H1 (cell line): ENCODE results near the gene CCDC30. TPM values are rescaled to one million over a fixed set of nuclear protein-coding genes. Genes with fewer than 3 reads are reported as not detected.

Experiments
- CTCF ChIA-PET: fragments of 300-600 bp; sonication (Branson Sonifier 250); formaldehyde crosslinking; loops from one replicate; lab custom pipeline; 2021; ENCODE audit not compliant: partially characterized antibody; lab: Charles Lee
- POLR2A ChIA-PET: fragments of 300-600 bp; sonication (Branson Sonifier 250); formaldehyde crosslinking; loops from one replicate; lab custom pipeline; 2021; ENCODE audit warnings: inconsistent platforms; ENCODE audit not compliant: partially characterized antibody; lab: Charles Lee
- DNase-seq, 2 experiments: peaks; one replicate each; pipeline versions ENCODE4 v3.0.0 to v3.0.0-alpha.2; 2010 to 2022; ENCODE audit warnings: low spot score in 2 of 2, low read depth in 1 of 2, mixed read lengths in 1 of 2
- FAIRE-seq: peaks from 2 replicates; lab custom pipeline; 2011; peaks lifted over from hg19 to GRCh38; lab: Jason Lieb, UNC
- H2AFZ ChIP-seq: 2 replicates; pipeline ENCODE4 v1.8.1; 2012; ENCODE audit warnings: low read length, inconsistent platforms
- H2AK5ac ChIP-seq: 2 replicates; pipeline ENCODE4 v1.6.1; 2013; ENCODE audit warnings: low read depth, low read length
- H2BK120ac ChIP-seq: replicated peaks from 2 replicates; pipeline ENCODE3; 2013; ENCODE audit warnings: low read depth, low read length, inconsistent platforms
- H2BK12ac ChIP-seq: 2 replicates; pipeline ENCODE4 v1.6.1; 2013; ENCODE audit warnings: low read depth, low read length
- H2BK15ac ChIP-seq: 2 replicates; pipeline ENCODE4 v1.6.1; 2013; ENCODE audit warnings: low read length
- H2BK20ac ChIP-seq: 2 replicates; pipeline ENCODE4 v1.6.1; 2013; ENCODE audit warnings: low read length
- H2BK5ac ChIP-seq: 2 replicates; pipeline ENCODE4 v1.6.1; 2013; ENCODE audit warnings: low read depth, low read length
- H3K14ac ChIP-seq: 2 replicates; pipeline ENCODE4 v1.6.1; 2013; ENCODE audit warnings: inconsistent platforms; ENCODE audit not compliant: insufficient read length
- H3K18ac ChIP-seq: 2 replicates; pipeline ENCODE4 v1.6.1; 2013; ENCODE audit warnings: low read length; ENCODE audit errors: extremely low read depth
- H3K23ac ChIP-seq: 2 replicates; pipeline ENCODE4 v1.6.1; 2013; ENCODE audit warnings: inconsistent platforms; ENCODE audit not compliant: insufficient read length
- H3K23me2 ChIP-seq: 2 replicates; pipeline ENCODE4 v1.6.1; 2013; ENCODE audit warnings: low read depth, low read length
- H3K27ac ChIP-seq: 2 replicates; pipeline ENCODE4 v1.6.1; 2011; ENCODE audit warnings: low read depth, low read length, inconsistent platforms
- H3K27me3 ChIP-seq, 4 experiments: replicated peaks in 1 of 4; 1 replicate in 1 of 4; 2 replicates in 3 of 4; pipeline versions ENCODE4 v1.6.1 to v1.8.1; 2011 to 2013; ENCODE audit warnings: low read length in 3 of 4, mild to moderate bottlenecking in 3 of 4, inconsistent platforms in 2 of 4, mixed read lengths in 2 of 4, moderate library complexity in 1 of 4; ENCODE audit not compliant: control insufficient read depth in 3 of 4, insufficient read depth in 3 of 4; ENCODE audit errors: extremely low read depth in 1 of 4
- H3K36me3 ChIP-seq, 4 experiments: 2 replicates each; pipeline versions ENCODE4 v1.6.1 to v1.8.1; 2011 to 2013; ENCODE audit warnings: mild to moderate bottlenecking in 4 of 4, low read length in 3 of 4, moderate library complexity in 2 of 4, control low read depth in 1 of 4, inconsistent platforms in 1 of 4; ENCODE audit not compliant: insufficient read depth in 4 of 4, control insufficient read depth in 2 of 4
- H3K4ac ChIP-seq: replicated peaks from 2 replicates; pipeline ENCODE3; 2013; ENCODE audit warnings: low read length, low read depth, mixed read lengths, inconsistent platforms; ENCODE audit not compliant: insufficient read length
- H3K4me1 ChIP-seq, 4 experiments: replicated peaks in 1 of 4; 1 replicate in 1 of 4; 2 replicates in 3 of 4; pipeline versions ENCODE4 v1.6.1 to v1.8.1; 2011 to 2013; ENCODE audit warnings: low read length in 3 of 4, inconsistent platforms in 2 of 4, mixed read lengths in 1 of 4; ENCODE audit not compliant: insufficient read depth in 4 of 4, control insufficient read depth in 3 of 4
- H3K4me2 ChIP-seq, 2 experiments: 2 replicates each; pipeline versions ENCODE4 v1.6.1 to v1.8.1; 2011 to 2013; ENCODE audit warnings: low read depth in 2 of 2, low read length in 2 of 2, control low read depth in 1 of 2, inconsistent platforms in 1 of 2, mild to moderate bottlenecking in 1 of 2; ENCODE audit not compliant: insufficient read depth in 1 of 2
- H3K4me3 ChIP-seq, 4 experiments: fragments of 200-600, 300-600 bp in 1 of 4; sonication (generic), shearing (Covaris generic), sonication (Bioruptor Twin) in 1 of 4; 2 replicates each; pipeline versions ENCODE4 v1.5.1 to v1.8.1; 2011 to 2016; ENCODE audit warnings: low read length in 4 of 4, low read depth in 3 of 4, control low read depth in 2 of 4, inconsistent platforms in 2 of 4, mild to moderate bottlenecking in 2 of 4, mixed read lengths in 1 of 4, moderate library complexity in 1 of 4; ENCODE audit not compliant: insufficient read depth in 2 of 4; ENCODE audit errors: extremely low read depth in 1 of 4
- H3K56ac ChIP-seq: replicated peaks from 2 replicates; pipeline ENCODE3; 2013; ENCODE audit warnings: low read depth, mild to moderate bottlenecking, mixed read lengths, low read length, inconsistent platforms; ENCODE audit not compliant: insufficient read length
- H3K79me1 ChIP-seq: 2 replicates; pipeline ENCODE4 v1.6.1; 2013; ENCODE audit warnings: low read depth, low read length, control low read depth
- H3K79me2 ChIP-seq, 2 experiments: 2 replicates each; pipeline versions ENCODE4 v1.6.1 to v1.8.1; 2012 to 2013; ENCODE audit warnings: low read length in 2 of 2, mild to moderate bottlenecking in 2 of 2, inconsistent platforms in 1 of 2; ENCODE audit not compliant: insufficient read depth in 2 of 2, control insufficient read depth in 1 of 2
- H3K9ac ChIP-seq, 4 experiments: replicated peaks in 1 of 4; 1 replicate in 1 of 4; 2 replicates in 3 of 4; pipeline versions ENCODE4 v1.6.1 to v1.8.1; 2011 to 2013; ENCODE audit warnings: low read depth in 3 of 4, low read length in 3 of 4, control low read depth in 2 of 4, mild to moderate bottlenecking in 2 of 4, moderate library complexity in 2 of 4, inconsistent platforms in 1 of 4; ENCODE audit errors: extremely low read depth in 1 of 4
- H3K9me3 ChIP-seq, 2 experiments: 2 replicates each; pipeline versions ENCODE4 v1.6.1 to v1.8.1; 2012 to 2013; ENCODE audit warnings: mild to moderate bottlenecking in 2 of 2, moderate library complexity in 2 of 2, control low read depth in 1 of 2, inconsistent platforms in 1 of 2, low read depth in 1 of 2, low read length in 1 of 2, mixed read lengths in 1 of 2; ENCODE audit not compliant: insufficient read depth in 2 of 2
- H4K20me1 ChIP-seq, 2 experiments: replicated peaks in 1 of 2; 2 replicates each; pipeline versions ENCODE3 to v1.8.1; 2011 to 2013; ENCODE audit warnings: inconsistent platforms in 2 of 2, low read length in 2 of 2, mild to moderate bottlenecking in 1 of 2; ENCODE audit not compliant: insufficient read depth in 2 of 2, control insufficient read depth in 1 of 2
- H4K5ac ChIP-seq: 2 replicates; pipeline ENCODE4 v1.6.1; 2013; ENCODE audit warnings: low read length, low read depth, mixed read lengths, inconsistent platforms; ENCODE audit not compliant: insufficient read length
- H4K8ac ChIP-seq: 2 replicates; pipeline ENCODE4 v1.8.0; 2013; ENCODE audit warnings: mild to moderate bottlenecking, moderate library complexity, low read length, inconsistent platforms; ENCODE audit not compliant: insufficient read depth; ENCODE audit errors: extremely low read depth
- H4K91ac ChIP-seq: replicated peaks from 2 replicates; pipeline ENCODE3; 2013; ENCODE audit warnings: low read length, mixed read lengths, inconsistent platforms; ENCODE audit not compliant: insufficient read length
- BCL11A ChIP-seq, 2 experiments: IDR thresholded peaks; one replicate each; pipeline ENCODE4 v1.6.1; 2011; ENCODE audit warnings: low read depth in 2 of 2, low read length in 2 of 2, mild to moderate bottlenecking in 2 of 2
- CTCF ChIP-seq, 3 experiments: IDR thresholded peaks; 1 replicate in 2 of 3; 2 replicates in 1 of 3; pipeline versions ENCODE4 v1.5.1 to v1.6.1; 2011; ENCODE audit warnings: low read length in 3 of 3, mild to moderate bottlenecking in 3 of 3, inconsistent platforms in 2 of 3, low read depth in 1 of 3, moderate library complexity in 1 of 3; ENCODE audit not compliant: insufficient read depth in 1 of 3; ENCODE audit errors: control extremely low read depth in 1 of 3
- GABPA ChIP-seq: IDR thresholded peaks from 2 replicates; pipeline ENCODE4 v1.6.1; 2011; ENCODE audit warnings: mild to moderate bottlenecking, low read length, moderate library complexity, borderline replicate concordance; ENCODE audit not compliant: insufficient read depth
- POU5F1 ChIP-seq: IDR thresholded peaks from 2 replicates; pipeline ENCODE4 v1.6.1; 2011; ENCODE audit warnings: low read depth, mild to moderate bottlenecking, low read length, moderate library complexity
- RXRA ChIP-seq: IDR thresholded peaks from 2 replicates; pipeline ENCODE4 v1.6.1; 2011; ENCODE audit warnings: low read depth, mild to moderate bottlenecking, low read length, moderate library complexity; ENCODE audit not compliant: insufficient read depth
- SAP30 ChIP-seq: fragments of 300-600 bp; sonication (generic); IDR thresholded peaks from 2 replicates; pipeline ENCODE4 v1.7.1; 2012; ENCODE audit warnings: low read length, moderate library complexity, mild to moderate bottlenecking, inconsistent platforms; ENCODE audit not compliant: insufficient read depth, insufficient replicate concordance
- WGBS, 2 experiments: shearing (Covaris generic) in 1 of 2; methylation state at CpG; one replicate each; pipeline versions ENCODE4 v1.1.6 to v1.1.7; 2013 to 2015; ENCODE audit warnings: low lambda C conversion rate in 2 of 2, mixed read lengths in 2 of 2, inconsistent platforms in 1 of 2, low coverage in 1 of 2, missing lambda C conversion rate in 1 of 2; ENCODE audit not compliant: insufficient replicate concordance in 2 of 2, insufficient coverage in 1 of 2, insufficient read length in 1 of 2; ENCODE audit errors: extremely low coverage in 1 of 2, missing lambda C conversion rate in 1 of 2; 5-methylcytosine and 5-hydroxymethylcytosine counted together
- polyA plus RNA-seq, 7 experiments: library from polyadenylated mRNA; depleted of rRNA in 3 of 7; stranded (reverse) in 5 of 7; unstranded in 2 of 7; fragments of >200 nt in 5 of 7; fragments of 200-250 nt in 2 of 7; gene quantifications; 1 replicate in 5 of 7; 2 replicates in 1 of 7; 4 replicates in 1 of 7; pipeline versions ENCODE4 v1.2.1 to v1.2.3, GENCODE V29; 2011 to 2013; ENCODE audit warnings: missing spikeins in 2 of 7, mixed read lengths in 2 of 7
- total RNA-seq: library from RNA; stranded (reverse); fragmentation: NEBNext Ultra II Directional; extraction: Animal tissue kit (Norgen Biotek cat#: 25700); gene quantifications from 2 replicates; pipeline ENCODE4 v1.2.1, GENCODE V29; 2021

The CCDC30 gene
- total and polyA plus RNA-seq, 2 of the 8 experiments (the other 6 are each of a cell fraction or from before 2014, with no cell fraction given) = 0.60 to 1.8 TPM

- H4K5ac ChIP-seq = no peak overlapping the region
- H4K20me1 ChIP-seq = no peaks in the 10 kb centered on the region
- H3K9ac ChIP-seq = no peak overlapping the region
- H3K9me3 ChIP-seq = no peaks in the 10 kb centered on the region; a peak in 1 of 4 replicates
- H2BK20ac ChIP-seq = no peak overlapping the region
- H3K27ac ChIP-seq = no peak overlapping the region
- POLR2A ChIA-PET = interaction anchor here (1.3 kb wide), 1 partner anchor 53 kb away, joined by 3 read pairs; no protein-coding TSS in a partner anchor
- no peak overlapping the region for H3K18ac ChIP-seq
- no peak overlapping the region for H2AK5ac ChIP-seq
- H4K91ac ChIP-seq = no peak overlapping the region
- H3K4me2 ChIP-seq = no peak overlapping the region
- TF ChIP-seq RXRA (no peak), GABPA (no peak), SAP30 (no peak), BCL11A (IDR thresholded peaks at IDR 0.05; ENCODE audit: low read depth in 2 of 2, low read length in 2 of 2) (no peak), CTCF (IDR thresholded peaks at IDR 0.05; ENCODE audit: control extremely low read depth in 1 of 3, insufficient read depth in 1 of 3, low read depth in 1 of 3, low read length in 3 of 3) (no peak), POU5F1 (no peak)
- FAIRE-seq (no peak), DNase-seq (no peak)
- no peak overlapping the region for H3K23ac ChIP-seq
- H4K8ac ChIP-seq = no peak overlapping the region
- CTCF ChIA-PET = interaction anchor here (1.1 kb wide), 1 partner anchor 10 kb away, joined by 4 read pairs; no protein-coding TSS in a partner anchor
- no peaks in the 10 kb centered on the region for H3K79me1 ChIP-seq
- H3K4ac ChIP-seq = no peak overlapping the region
- H2BK120ac ChIP-seq = no peak overlapping the region
- H3K56ac ChIP-seq = no peak overlapping the region
- H3K79me2 ChIP-seq = no peaks in the 10 kb centered on the region
- H2BK5ac ChIP-seq = no peak overlapping the region
- H3K14ac ChIP-seq = no peak overlapping the region
- no peak overlapping the region for H2BK12ac ChIP-seq
- no peaks in the 10 kb centered on the region for H3K23me2 ChIP-seq
- no peaks in the 10 kb centered on the region for H3K36me3 ChIP-seq
- no peaks in the 10 kb centered on the region for H3K4me1 ChIP-seq
- no peaks in the 10 kb centered on the region for H3K27me3 ChIP-seq
- no peak overlapping the region for H3K4me3 ChIP-seq
- H2BK15ac ChIP-seq = no peak overlapping the region
- WGBS, 2 experiments = 87% methylated on average over 1 of the region's 1 CpG; no CpG with 5 or more reads in 1 of the 2 experiments
- no peak overlapping the region for H2AFZ ChIP-seq
These were observed 33.5 kb upstream of the CCDC30 start for GRCh38 chr1:42429603-42430002.
